HUES48 (cell line): ENCODE results near the gene NCOA7.

Experiments
- H3K27ac ChIP-seq: one replicate; pipeline ENCODE4 v1.7.0; 2013; ENCODE audit warnings: low read depth, low read length, inconsistent platforms
- H3K27me3 ChIP-seq: 2 replicates; pipeline ENCODE4 v1.6.1; 2013; ENCODE audit warnings: mild to moderate bottlenecking, low read length; ENCODE audit not compliant: control insufficient read depth, insufficient read depth
- H3K36me3 ChIP-seq: 2 replicates; pipeline ENCODE4 v1.6.1; 2013; ENCODE audit warnings: low read length; ENCODE audit not compliant: control insufficient read depth, insufficient read depth
- H3K4me1 ChIP-seq: 2 replicates; pipeline ENCODE4 v1.6.1; 2013; ENCODE audit warnings: mild to moderate bottlenecking, low read length; ENCODE audit not compliant: control insufficient read depth, insufficient read depth
- H3K4me3 ChIP-seq: 2 replicates; pipeline ENCODE4 v1.5.1; 2013; ENCODE audit warnings: mild to moderate bottlenecking, low read depth, low read length
- H3K9ac ChIP-seq: 2 replicates; pipeline ENCODE4 v1.6.1; 2013; ENCODE audit warnings: mild to moderate bottlenecking, low read depth, low read length, moderate library complexity
- H3K9me3 ChIP-seq: 2 replicates; pipeline ENCODE4 v1.6.1; 2013; ENCODE audit warnings: low read length; ENCODE audit not compliant: control insufficient read depth, insufficient read depth

The NCOA7 gene

GRCh38 chr6:125790358-125791150, at the start of gene NCOA7:
TSS of gene NCOA7 (plus strand) at chr6:125790960. CDS start at chr6:125815355, 24,395 bp downstream.
- Histone ChIP-seq H3K9me3 (no peaks in the 10 kb centered on the region), H3K9ac (peak within 1 kb of the TSS; percentile 65), H3K27me3 (peaks cover 6% of the 10 kb centered on the region; the same call in 1 of the 2 replicates), H3K4me3 (peak within 1 kb of the TSS; percentile 87), H3K36me3 (no peaks in the 10 kb centered on the region), H3K27ac (peak within 1 kb of the TSS; percentile 60), H3K4me1 (peaks cover 18% of the 10 kb centered on the region)

- H3K9ac ChIP-seq = no peak overlapping the region
- H3K4me1 ChIP-seq = peaks cover 49% of the 10 kb centered on the region
- H3K36me3 ChIP-seq = no peaks in the 10 kb centered on the region
- H3K27ac ChIP-seq = no peak overlapping the region
- H3K4me3 ChIP-seq = no peak overlapping the region
- H3K27me3 ChIP-seq = no peaks in the 10 kb centered on the region
- H3K9me3 ChIP-seq = no peaks in the 10 kb centered on the region
These were observed 49.4 kb upstream of the NCOA7 start for GRCh38 chr6:125741336-125741735.

- no peaks in the 10 kb centered on the region for H3K36me3 ChIP-seq
- H3K4me1 ChIP-seq = peaks cover 51% of the 10 kb centered on the region
- H3K9me3 ChIP-seq = no peaks in the 10 kb centered on the region
- H3K4me3 ChIP-seq = peak overlapping the region; percentile 30; the same call in 1 of the 2 replicates
- no peak overlapping the region for H3K27ac ChIP-seq
- H3K27me3 ChIP-seq = peaks cover 1% of the 10 kb centered on the region; the same call in 1 of the 2 replicates
- no peak overlapping the region for H3K9ac ChIP-seq
These were observed 48.7 kb upstream of the NCOA7 start for GRCh38 chr6:125742024-125742423.

GRCh38 chr6:125742464-125743120, 48.2 kb upstream of the NCOA7 start:
- peaks cover 55% of the 10 kb centered on the region for H3K4me1 ChIP-seq
- peaks cover 7% of the 10 kb centered on the region for H3K27me3 ChIP-seq
- H3K27ac ChIP-seq = no peak overlapping the region
- H3K4me3 ChIP-seq = peak overlapping the region; percentile 73; the same call in 1 of the 2 replicates
- no peaks in the 10 kb centered on the region for H3K36me3 ChIP-seq
- H3K9me3 ChIP-seq = no peaks in the 10 kb centered on the region
- H3K9ac ChIP-seq = no peak overlapping the region

GRCh38 chr6:125743604-125744003, 47.2 kb upstream of the NCOA7 start:
- Histone ChIP-seq H3K27me3 (peaks cover 17% of the 10 kb centered on the region), H3K4me3 (peak overlapping the region; percentile 73), H3K9me3 (no peaks in the 10 kb centered on the region)

GRCh38 chr6:125745281-125746018, 45.3 kb upstream of the NCOA7 start:
- Histone ChIP-seq H3K4me3 (peak overlapping the region; percentile 73), H3K27ac (peak overlapping the region; percentile 80), H3K27me3 (peaks cover 29% of the 10 kb centered on the region), H3K36me3 (no peaks in the 10 kb centered on the region), H3K9me3 (no peaks in the 10 kb centered on the region), H3K9ac (no peak overlapping the region), H3K4me1 (peaks cover 57% of the 10 kb centered on the region)

More at GRCh38 chr6:125743604-125744003, 47.2 kb upstream of the NCOA7 start:
- Histone ChIP-seq H3K9ac (no peak overlapping the region), H3K36me3 (no peaks in the 10 kb centered on the region), H3K27ac (no peak overlapping the region), H3K4me1 (peaks cover 55% of the 10 kb centered on the region)

GRCh38 chr6:125746019-125746414, 44.7 kb upstream of the NCOA7 start:
- H3K9me3 ChIP-seq = no peaks in the 10 kb centered on the region
- H3K36me3 ChIP-seq = no peaks in the 10 kb centered on the region
- peak overlapping the region; percentile 80 for H3K27ac ChIP-seq
- H3K27me3 ChIP-seq = peaks cover 32% of the 10 kb centered on the region
- H3K4me3 ChIP-seq = peak overlapping the region; percentile 73
- peaks cover 62% of the 10 kb centered on the region for H3K4me1 ChIP-seq
- peak overlapping the region; percentile 35; the same call in 1 of the 2 replicates for H3K9ac ChIP-seq

- Histone ChIP-seq H3K36me3 (no peaks in the 10 kb centered on the region), H3K27me3 (peaks cover 32% of the 10 kb centered on the region), H3K4me3 (peak overlapping the region; percentile 73), H3K9ac (peak overlapping the region; percentile 35), H3K4me1 (peaks cover 60% of the 10 kb centered on the region), H3K9me3 (no peaks in the 10 kb centered on the region), H3K27ac (peak overlapping the region; percentile 80)
These were observed 43.8 kb upstream of the NCOA7 start for GRCh38 chr6:125746731-125747588.

- peak overlapping the region; percentile 73 for H3K4me3 ChIP-seq
- H3K9ac ChIP-seq = peak overlapping the region; percentile 30
- H3K4me1 ChIP-seq = peaks cover 56% of the 10 kb centered on the region
These were observed 43.0 kb upstream of the NCOA7 start for GRCh38 chr6:125747589-125748405.

More at GRCh38 chr6:125747589-125748405, 43.0 kb upstream of the NCOA7 start:
- H3K27me3 ChIP-seq = peaks cover 32% of the 10 kb centered on the region
- H3K36me3 ChIP-seq = peaks cover 1% of the 10 kb centered on the region; the same call in 1 of the 2 replicates
- no peaks in the 10 kb centered on the region for H3K9me3 ChIP-seq
- peak overlapping the region; percentile 80 for H3K27ac ChIP-seq
